Muscle layer of colon (tissue), 2 donors: Measurements from ENCODE around the gene RGL3.
"Not testable (repeated sequence)": the region's sequence is repeated elsewhere in the genome, so short reads cannot be mapped to it uniquely, and the experiment has no call there.

Experiments used
- H3K27ac ChIP-seq: one replicate; pipeline ENCODE4 v1.7.0; 2013; ENCODE audit warnings: low read depth, mild to moderate bottlenecking, low read length, moderate library complexity
- H3K27me3 ChIP-seq, 2 donors: one replicate each; pipeline ENCODE4 v1.7.0; 2013; ENCODE audit warnings: low read length in 2 of 2, mild to moderate bottlenecking in 2 of 2; ENCODE audit not compliant: insufficient read depth in 2 of 2, control insufficient read depth in 1 of 2
- H3K36me3 ChIP-seq: one replicate; pipeline ENCODE4 v1.7.0; 2013; ENCODE audit warnings: mild to moderate bottlenecking, low read length; ENCODE audit not compliant: insufficient read depth
- H3K4me1 ChIP-seq: one replicate; pipeline ENCODE4 v1.7.0; 2013; ENCODE audit warnings: mild to moderate bottlenecking, low read length; ENCODE audit not compliant: insufficient read depth
- H3K4me3 ChIP-seq, 2 donors: one replicate each; pipeline ENCODE4 v1.7.0; 2013; ENCODE audit warnings: low read length in 2 of 2, low read depth in 1 of 2, mild to moderate bottlenecking in 1 of 2, moderate library complexity in 1 of 2
- H3K9ac ChIP-seq: one replicate; pipeline ENCODE4 v1.7.0; 2013; ENCODE audit warnings: low read length
- H3K9me3 ChIP-seq: one replicate; pipeline ENCODE4 v1.7.0; 2013; ENCODE audit warnings: mild to moderate bottlenecking, low read length
- donor health status: abdominal sarcoma.
- donor health status: Adenocarcinoma of cecum.

The RGL3 gene

GRCh38 chr19:11447347-11448262 lies 28.5 kb upstream of the RGL3 start:
- H3K27me3 ChIP-seq = peaks cover 0 to 9% of the 10 kb centered on the region in 2 donors
- no peaks in the 10 kb centered on the region for H3K4me1 ChIP-seq
- no peak overlapping the region for H3K4me3 ChIP-seq
- peaks cover 33% of the 10 kb centered on the region for H3K36me3 ChIP-seq
- no peak overlapping the region for H3K9ac ChIP-seq
- H3K9me3 ChIP-seq = no peaks in the 10 kb centered on the region
- H3K27ac ChIP-seq = no peak overlapping the region

DNA sequence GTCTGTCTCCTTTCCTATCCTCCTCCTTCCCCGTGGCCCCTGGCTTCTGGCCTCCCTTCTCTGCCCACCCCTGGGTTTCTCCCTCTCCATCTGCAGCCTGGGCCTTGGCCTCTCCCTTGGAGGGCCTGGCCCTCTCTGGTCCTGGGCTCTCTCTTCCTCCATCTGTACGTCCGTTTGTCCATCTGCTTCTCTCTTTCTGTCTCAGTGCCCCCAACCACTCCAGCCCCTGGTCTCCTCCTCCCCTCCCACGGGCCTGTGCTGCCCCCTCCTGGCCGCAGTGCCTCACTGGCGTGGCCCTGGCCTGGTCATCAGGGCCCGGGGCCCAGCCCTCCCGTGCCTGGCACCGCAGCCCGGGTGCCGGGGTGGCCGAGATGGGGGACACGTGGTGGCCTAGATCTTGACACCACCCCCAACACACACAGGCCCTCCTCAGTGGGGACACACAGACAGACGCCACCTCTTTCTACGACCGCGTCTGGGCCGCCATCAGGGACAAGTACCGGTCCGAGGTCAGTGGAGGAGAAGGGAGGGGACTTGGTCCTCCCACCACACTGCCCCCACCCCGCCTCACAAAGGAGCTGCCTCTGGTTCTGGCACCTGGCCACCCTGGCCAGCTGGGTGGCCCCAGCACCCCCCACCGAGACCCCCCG lies 27.7 kb upstream of the RGL3 start:
- Histone ChIP-seq H3K27me3 (peaks cover 0 to 4% of the 10 kb centered on the region in 2 donors), H3K9ac (no peak overlapping the region), H3K4me1 (no peaks in the 10 kb centered on the region), H3K4me3 (no peak overlapping the region), H3K36me3 (peaks cover 41% of the 10 kb centered on the region), H3K9me3 (no peaks in the 10 kb centered on the region), H3K27ac (no peak overlapping the region)

DNA sequence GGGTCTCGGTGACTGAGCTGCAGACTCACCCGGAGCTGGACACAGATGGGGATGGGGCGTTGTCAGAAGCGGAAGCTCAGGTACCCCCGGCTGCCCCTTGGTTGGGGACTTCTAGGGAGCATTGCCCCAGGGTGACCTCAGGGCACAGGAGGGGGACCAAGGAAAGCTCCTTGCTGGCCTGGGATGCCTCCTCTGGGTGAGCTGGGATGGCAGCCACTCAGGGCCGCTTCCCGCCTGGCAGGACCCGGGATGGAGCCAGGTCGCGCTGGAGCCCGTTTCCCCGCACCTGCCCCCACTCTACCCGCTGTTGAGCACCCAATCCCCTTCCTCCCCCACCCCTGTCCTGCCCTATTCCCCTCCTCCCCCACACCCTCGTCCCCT lies 27.1 kb upstream of the RGL3 start:
- H3K4me3 ChIP-seq = no peak overlapping the region
- no peak overlapping the region for H3K9ac ChIP-seq
- no peaks in the 10 kb centered on the region for H3K4me1 ChIP-seq
- no peak overlapping the region for H3K27ac ChIP-seq
- no peaks in the 10 kb centered on the region for H3K27me3 ChIP-seq
- H3K36me3 ChIP-seq = peaks cover 46% of the 10 kb centered on the region
- H3K9me3 ChIP-seq = no peaks in the 10 kb centered on the region

DNA sequence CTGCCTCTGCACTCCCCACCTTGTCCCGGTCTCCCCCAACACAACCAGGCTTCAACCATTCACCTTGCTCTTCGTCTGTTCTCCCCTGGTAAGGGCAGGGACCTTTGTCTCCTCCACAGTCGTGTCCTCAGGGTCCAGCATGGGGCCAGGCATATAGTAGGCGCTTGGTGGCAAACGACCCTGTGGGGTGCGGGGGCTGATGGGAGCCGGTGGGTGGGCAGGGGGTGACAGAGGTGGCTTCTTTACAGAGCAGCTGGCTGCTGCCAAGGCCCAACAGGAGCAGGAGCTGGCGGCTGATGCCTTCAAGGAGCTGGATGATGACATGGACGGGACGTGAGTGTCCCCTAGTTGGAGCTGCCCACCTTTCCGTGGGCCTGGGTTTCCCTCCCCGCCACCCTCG lies 26.0 kb upstream of the RGL3 start:
- Histone ChIP-seq H3K4me1 (no peaks in the 10 kb centered on the region), H3K27me3 (no peaks in the 10 kb centered on the region), H3K36me3 (peaks cover 53% of the 10 kb centered on the region), H3K9ac (no peak overlapping the region), H3K4me3 (no peak overlapping the region), H3K9me3 (no peaks in the 10 kb centered on the region), H3K27ac (no peak overlapping the region)

DNA sequence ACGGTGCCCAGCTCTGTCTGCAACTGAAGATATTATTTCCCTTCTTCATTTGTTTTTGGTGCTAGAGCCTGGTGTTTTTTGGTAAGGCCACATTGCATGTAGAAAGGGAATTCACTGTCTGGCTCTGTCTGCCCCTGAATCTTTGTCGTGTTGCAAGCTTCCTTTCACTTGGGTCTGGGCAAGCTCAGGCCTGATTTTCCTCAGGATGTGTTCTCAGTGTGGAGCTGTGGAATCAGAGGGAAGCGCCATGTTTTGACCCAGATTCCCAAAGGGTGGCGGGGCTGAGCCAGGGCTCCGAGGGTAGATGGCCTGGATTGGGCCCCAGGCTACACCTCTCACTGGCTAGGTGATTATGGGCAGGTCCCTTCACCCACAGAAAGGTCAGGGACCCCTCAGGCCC lies 24.9 kb upstream of the RGL3 start:
- Histone ChIP-seq H3K27me3 (no peaks in the 10 kb centered on the region), H3K9ac (no peak overlapping the region), H3K9me3 (no peaks in the 10 kb centered on the region), H3K4me3 (no peak overlapping the region), H3K4me1 (no peaks in the 10 kb centered on the region), H3K36me3 (peaks cover 53% of the 10 kb centered on the region), H3K27ac (no peak overlapping the region)

- no peaks in the 10 kb centered on the region for H3K27me3 ChIP-seq
- no peak overlapping the region for H3K9ac ChIP-seq
- H3K4me1 ChIP-seq = peaks cover 16% of the 10 kb centered on the region
- H3K9me3 ChIP-seq = no peaks in the 10 kb centered on the region
- H3K27ac ChIP-seq = no peak overlapping the region
- H3K36me3 ChIP-seq = peaks cover 32% of the 10 kb centered on the region
- no peak overlapping the region for H3K4me3 ChIP-seq
Observed at GRCh38 chr19:11437955-11438354, 18.8 kb upstream of the RGL3 start.

GRCh38 chr19:11435833-11436313 lies 16.8 kb upstream of the RGL3 start:
- Histone ChIP-seq H3K4me1 (peaks cover 16% of the 10 kb centered on the region), H3K27me3 (no peaks in the 10 kb centered on the region), H3K4me3 (peak overlapping the region; percentile 81 to 95), H3K36me3 (peaks cover 15% of the 10 kb centered on the region), H3K9ac (peak overlapping the region; percentile 25), H3K9me3 (no peaks in the 10 kb centered on the region), H3K27ac (peak overlapping the region; percentile 57)

- Histone ChIP-seq H3K4me1 (peaks cover 16% of the 10 kb centered on the region), H3K9me3 (no peaks in the 10 kb centered on the region), H3K27me3 (no peaks in the 10 kb centered on the region), H3K4me3 (peak within 1 kb of the TSS; percentile 81 to 95), H3K9ac (peak within 1 kb of the TSS; percentile 25), H3K36me3 (peaks cover 11% of the 10 kb centered on the region), H3K27ac (peak within 1 kb of the TSS; percentile 57)
Observed at GRCh38 chr19:11435057-11435832, 16.1 kb upstream of the RGL3 start, which contains the start of the genes ODAD3 and PRKCSH. Gene ODAD3 (minus strand): TSS chr19:11435121. CDS start chr19:11435016, 105 bp downstream. Gene PRKCSH (plus strand): TSS chr19:11435635. CDS start chr19:11436118, 483 bp downstream.

DNA sequence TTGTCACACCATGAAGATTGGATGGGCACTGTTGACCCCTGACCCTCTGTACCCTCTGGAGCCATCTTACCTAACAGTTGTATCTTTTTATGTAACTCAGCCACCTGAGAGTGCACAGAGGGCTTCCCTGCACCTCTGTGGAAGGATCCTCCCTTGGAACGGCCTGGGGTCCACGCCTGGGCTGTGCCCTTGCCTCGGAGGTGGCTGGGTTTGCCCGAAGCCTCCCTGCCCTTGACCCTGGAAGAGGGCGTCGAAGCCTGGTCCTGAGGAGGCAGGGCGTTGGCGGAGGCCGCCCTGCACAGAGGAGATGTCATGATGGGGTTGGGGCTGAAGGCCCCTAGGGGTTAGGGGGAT lies 15.6 kb upstream of the RGL3 start:
- H3K27ac ChIP-seq = peak overlapping the region; percentile 56
- H3K4me1 ChIP-seq = peaks cover 16% of the 10 kb centered on the region
- H3K4me3 ChIP-seq = peak overlapping the region; percentile 24 to 72
- peaks cover 11% of the 10 kb centered on the region for H3K36me3 ChIP-seq
- no peak overlapping the region for H3K9ac ChIP-seq
- no peaks in the 10 kb centered on the region for H3K9me3 ChIP-seq
- no peaks in the 10 kb centered on the region for H3K27me3 ChIP-seq

DNA sequence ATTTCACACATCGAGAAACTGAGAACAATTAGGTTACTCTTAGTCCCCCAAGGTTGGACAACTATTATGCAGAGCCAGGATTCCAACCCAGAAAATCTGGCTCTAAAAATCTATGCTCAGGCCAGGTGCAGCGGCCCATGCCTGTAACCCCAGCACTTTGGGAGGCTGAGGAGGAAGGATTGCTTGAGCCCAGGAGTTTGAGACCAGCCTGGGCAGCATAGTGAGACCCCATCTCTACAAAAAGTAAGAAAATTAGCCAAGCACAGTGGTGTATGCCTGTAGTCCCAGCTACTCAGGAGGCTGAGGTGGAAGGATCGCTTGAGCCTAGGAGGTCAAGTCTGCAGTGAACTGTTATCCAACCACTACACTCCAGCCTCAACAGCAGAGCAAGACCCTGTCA lies 14.4 kb upstream of the RGL3 start:
- H3K4me1 ChIP-seq = peaks cover 16% of the 10 kb centered on the region
- H3K9me3 ChIP-seq, H3K27ac ChIP-seq, H3K4me3 ChIP-seq, H3K9ac ChIP-seq, H3K27me3 ChIP-seq: not testable (repeated sequence)
- H3K36me3 ChIP-seq = peaks cover 11% of the 10 kb centered on the region

DNA sequence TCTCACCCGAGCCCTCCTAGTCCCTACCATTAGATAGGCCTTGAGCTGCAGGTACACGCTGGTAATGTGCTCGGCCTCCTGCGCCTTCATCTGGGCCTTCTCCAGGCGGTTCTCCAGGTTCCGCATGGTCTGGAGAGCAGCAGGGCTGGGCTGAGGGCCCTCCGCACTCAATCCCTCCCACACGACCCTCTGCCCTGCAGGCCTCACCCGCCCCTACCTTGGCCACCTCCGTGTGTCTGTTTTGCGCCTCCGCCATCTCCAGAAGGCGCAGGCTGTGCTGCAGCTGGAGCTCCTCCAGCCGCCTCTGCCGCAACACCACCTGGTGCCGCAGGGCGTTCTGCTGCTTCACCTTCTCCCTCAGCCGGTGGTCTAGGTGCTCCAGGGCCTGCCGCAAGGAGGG lies 7.5 kb upstream of the RGL3 start:
- H3K4me3 ChIP-seq = no peak overlapping the region
- no peak overlapping the region for H3K9ac ChIP-seq
- no peak overlapping the region for H3K27ac ChIP-seq
- no peaks in the 10 kb centered on the region for H3K9me3 ChIP-seq
- H3K36me3 ChIP-seq = no peaks in the 10 kb centered on the region
- H3K4me1 ChIP-seq = peaks cover 8% of the 10 kb centered on the region
- peaks cover 18 to 26% of the 10 kb centered on the region in 2 donors for H3K27me3 ChIP-seq
